ENCODE results near the gene TBP.
"Not testable (repeated sequence)": the region's sequence is repeated elsewhere in the genome, so short reads cannot be mapped to it uniquely, and the experiment has no call there.

The TBP gene

DNA sequence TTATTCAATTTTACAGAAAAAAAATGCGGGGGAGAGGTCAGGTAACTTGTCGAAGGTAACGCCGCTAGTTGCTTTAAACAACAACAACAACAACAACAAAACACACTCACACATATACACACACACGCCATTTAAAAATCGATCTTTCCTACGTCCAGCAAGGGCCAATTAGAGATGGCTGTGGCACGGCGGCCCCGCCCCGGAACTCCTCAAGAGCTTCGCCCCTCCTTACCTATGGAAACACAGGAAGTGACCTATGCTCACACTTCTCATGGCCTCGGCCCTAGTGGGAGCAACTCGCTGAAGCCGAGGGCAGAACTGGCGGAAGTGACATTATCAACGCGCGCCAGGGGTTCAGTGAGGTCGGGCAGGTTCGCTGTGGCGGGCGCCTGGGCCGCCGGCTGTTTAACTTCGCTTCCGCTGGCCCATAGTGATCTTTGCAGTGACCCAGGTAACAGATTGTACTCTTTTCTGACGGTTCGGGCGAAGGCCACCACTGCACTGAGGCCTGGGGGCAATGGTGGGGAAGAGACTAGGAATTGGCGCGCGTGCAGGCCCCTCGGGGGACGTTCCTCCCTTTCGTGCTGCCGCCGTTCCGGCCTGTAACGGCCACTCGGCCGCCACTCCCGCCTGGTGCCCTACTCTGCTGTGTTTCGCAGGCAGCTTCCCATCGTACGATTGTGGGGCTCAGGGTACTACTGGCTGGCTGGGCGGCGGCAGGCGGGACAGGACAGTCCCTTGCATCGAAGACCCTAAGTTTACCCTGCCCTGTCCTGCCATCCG is at the start of gene TBP:
TSS of gene TBP (plus strand) at position 357 of the 783 bp plus-strand sequence. CDS start 2,661 bp downstream, outside the sequence.
- peak; percentile 93 for DNase-seq

DNA sequence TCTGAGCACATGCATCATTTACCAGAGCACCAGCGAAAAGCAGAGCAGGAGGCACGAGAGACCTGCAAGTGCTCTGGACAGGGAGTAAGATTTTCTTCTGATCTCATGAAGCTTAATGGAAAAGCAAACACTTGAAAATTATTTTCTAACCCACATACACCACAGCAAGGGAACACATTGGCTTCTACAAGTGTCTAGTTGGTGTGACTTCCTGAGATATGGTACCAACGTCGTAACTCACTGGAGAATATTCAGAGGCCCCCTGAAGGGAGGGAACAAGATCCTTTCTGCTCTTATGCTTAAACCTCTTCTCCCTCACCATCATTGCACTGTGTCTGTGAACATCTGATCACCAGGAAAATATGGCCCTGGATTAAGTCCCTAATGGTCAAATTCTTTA is 49.7 kb upstream of the TBP start:
- DNase-seq = no peak

DNA sequence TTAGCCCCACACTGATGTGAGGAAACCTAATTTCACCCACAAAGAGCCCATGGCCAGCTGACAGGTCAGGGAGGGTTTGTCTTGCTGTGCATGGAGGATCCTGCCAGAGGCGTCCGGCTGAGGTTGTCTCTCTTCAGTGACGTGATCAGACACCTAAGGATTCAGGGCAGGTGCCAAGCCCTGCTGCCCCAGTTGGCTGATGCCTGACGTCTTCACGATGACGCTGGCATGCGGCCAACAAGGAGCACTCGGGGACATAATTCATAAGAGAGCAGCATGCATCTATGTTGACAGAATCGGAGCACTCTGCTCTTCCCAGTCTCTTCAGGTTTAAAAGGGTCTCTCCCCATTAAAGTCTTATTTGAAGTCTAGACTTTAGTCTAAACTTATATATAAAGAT is 48.9 kb upstream of the TBP start:
- no peak for DNase-seq

DNA sequence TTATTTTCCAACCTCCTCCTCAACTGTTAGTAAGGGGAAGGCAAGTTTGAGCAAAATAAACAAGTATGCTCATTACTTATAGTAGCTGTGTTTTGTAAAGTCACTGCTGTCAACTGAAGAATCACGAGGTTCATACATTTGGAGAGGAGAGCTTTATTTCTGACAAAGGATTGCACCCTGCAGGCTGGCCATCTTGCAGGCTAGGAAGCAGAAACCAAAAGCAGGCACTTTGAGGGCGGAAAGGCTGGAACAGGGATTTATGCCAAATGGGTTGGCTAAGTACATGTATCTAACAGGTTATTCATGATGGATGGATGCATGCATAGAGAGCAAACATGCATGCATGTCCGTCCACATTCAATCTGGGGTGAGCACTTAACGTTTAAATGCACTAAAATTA is 47.7 kb upstream of the TBP start:
- no peak for DNase-seq

DNA sequence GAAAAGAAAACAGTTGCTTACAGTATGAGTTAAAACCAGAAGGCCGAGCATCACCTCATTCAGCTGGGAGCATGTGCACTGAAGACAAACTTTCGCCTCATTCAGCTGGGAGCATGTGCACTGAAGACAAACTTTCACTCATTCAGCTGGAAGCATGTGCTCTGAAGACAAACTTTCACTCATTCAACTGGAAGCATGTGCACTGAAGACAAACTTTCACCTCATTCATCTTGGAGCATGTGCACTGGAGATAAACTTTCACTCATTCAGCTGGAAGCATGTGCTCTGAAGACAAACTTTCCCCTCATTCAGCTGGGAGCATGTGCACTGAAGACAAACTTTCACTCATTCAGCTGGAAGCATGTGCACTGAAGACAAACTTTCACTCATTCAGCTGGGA is 46.4 kb upstream of the TBP start:
- not testable (repeated sequence) for DNase-seq

DNA sequence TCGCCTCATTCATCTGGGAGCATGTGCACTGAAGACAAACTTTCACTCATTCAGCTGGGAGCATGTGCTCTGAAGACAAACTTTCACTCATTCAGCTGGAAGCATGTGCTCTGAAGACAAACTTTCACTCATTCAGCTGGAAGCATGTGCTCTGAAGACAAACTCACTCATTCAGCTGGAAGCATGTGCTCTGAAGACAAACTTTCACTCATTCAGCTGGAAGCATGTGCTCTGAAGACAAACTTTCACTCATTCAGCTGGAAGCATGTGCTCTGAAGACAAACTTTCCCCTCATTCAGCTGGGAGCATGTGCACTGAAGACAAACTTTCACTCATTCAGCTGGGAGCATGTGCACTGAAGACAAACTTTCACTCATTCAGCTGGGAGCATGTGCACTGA is 45.9 kb upstream of the TBP start:
- DNase-seq = not testable (repeated sequence)

DNA sequence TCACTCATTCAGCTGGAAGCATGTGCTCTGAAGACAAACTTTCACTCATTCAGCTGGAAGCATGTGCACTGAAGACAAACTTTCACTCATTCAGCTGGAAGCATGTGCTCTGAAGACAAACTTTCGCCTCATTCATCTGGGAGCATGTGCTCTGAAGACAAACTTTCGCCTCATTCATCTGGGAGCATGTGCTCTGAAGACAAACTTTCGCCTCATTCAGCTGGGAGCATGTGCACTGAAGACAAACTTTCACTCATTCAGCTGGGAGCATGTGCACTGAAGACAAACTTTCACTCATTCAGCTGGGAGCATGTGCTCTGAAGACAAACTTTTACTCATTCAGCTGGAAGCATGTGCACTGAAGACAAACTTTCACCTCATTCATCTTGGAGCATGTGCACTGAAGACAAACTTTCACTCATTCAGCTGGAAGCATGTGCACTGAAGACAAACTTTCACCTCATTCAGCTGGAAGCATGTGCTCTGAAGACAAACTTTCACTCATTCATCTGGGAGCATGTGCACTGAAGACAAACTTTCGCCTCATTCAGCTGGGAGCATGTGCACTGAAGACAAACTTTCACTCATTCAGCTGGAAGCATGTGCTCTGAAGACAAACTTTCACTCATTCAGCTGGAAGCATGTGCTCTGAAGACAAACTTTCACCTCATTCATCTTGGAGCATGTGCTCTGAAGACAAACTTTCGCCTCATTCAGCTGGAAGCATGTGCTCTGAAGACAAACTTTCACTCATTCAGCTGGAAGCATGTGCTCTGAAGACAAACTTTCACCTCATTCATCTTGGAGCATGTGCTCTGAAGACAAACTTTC is 45.1 kb upstream of the TBP start:
- not testable (repeated sequence) for DNase-seq

DNA sequence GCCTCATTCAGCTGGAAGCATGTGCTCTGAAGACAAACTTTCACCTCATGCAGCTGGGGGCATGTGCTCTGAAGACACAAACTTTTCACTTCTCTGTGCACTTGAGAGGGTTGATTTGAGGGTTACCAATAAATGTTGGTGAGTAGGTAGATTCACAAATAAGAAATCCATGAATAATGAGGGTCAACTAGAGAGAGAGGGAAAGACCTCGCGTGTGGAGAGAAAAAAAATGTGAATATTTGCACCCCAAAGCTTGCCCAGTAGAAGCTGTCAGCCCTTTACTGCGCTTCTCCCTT is 44.5 kb upstream of the TBP start:
- no peak for DNase-seq

DNA sequence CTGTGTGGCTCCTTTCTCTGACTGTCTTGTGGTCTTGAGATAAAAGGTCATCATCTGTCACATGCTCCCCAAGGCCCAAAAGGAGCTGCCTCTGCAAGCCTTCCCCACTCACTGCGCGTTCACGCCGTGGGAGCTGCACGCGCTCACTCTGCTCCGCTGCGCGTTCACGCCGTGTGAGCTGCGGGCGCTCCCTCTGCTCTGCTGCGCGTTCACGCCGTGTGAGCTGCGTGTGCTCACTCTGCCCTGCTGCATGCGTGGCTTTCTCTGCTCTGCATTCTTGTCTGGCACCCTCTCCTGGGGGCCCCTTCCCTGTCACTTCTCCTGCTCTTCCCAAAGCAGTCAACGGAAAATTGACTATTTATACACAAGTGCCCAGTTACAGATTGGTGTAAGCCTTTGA is 43.5 kb upstream of the TBP start:
- no peak for DNase-seq

DNA sequence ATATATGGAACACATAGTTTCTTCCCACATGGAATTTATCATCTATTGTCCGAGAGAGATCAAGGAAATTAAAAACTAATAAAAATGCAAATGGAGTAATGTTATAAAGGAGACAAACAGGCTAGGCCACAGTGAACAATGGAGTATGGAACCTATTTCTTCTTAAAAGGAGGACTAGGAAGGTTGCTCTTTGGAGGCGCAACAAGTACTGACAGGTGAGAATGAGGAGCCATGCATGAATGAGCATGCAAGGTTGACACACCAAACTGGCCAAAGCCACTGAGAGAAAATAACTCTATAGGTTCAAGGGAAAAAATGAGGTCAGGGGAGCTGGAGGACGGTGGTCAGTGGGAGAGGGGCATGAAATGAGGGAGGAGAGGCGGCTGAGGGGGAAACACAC is 41.9 kb upstream of the TBP start:
- DNase-seq = no peak

DNA sequence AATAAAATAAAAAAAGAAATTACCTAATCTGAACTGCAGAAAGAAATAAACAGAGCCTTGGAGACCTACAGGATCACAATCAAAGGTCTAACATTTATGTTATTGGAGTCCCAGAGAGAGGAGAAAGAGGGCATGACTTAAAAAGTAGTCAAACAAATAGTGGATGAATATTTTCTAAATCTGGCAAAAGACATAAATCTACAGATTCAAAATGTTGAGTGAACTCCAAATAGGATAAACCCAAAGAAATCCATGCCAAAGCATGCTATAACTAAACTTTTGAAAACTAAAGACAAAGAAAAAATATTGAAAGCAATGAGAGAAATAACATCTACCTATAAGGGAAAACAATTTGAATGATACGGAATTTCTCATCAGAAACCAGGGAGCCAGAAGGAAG is 39.3 kb upstream of the TBP start:
- DNase-seq = no peak

DNA sequence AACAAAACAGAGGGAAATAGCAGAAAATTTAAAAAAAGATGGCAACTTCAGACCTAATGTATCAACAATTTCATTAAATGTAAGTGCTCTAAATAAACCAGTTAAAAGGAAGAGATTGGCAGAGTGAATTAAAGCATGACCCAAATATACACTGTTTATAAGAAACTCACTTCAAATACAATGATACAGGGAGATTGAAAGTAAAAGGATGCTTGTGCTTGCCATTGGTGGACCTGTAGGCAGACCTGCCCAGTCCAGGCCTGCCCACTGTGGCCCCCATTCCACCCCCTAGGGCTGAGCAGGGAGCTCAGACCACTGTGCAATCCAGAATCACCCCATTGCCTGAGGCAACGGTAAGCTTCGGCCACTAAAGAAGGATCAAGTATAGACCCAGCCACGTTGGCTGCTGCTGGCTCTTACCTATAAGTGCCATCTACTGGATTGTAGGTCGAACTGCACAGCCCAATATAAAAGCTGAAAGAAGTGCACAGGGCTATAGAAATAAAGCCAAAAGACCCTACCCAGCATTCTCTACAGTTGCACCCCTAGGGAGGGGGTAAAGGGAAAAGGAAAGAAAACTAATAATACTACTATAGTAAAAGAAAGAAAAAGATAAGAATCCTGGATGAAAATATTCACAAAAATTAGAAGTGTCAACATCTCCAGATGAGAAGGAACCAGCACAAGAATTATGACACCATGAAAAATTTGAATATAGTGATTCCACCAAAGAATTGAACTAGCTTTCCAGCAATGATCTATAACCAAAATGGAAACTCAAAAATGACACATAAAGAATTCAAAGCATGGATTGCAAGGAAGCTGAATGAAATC is 37.2 kb upstream of the TBP start:
- peak; percentile 66 for DNase-seq

DNA sequence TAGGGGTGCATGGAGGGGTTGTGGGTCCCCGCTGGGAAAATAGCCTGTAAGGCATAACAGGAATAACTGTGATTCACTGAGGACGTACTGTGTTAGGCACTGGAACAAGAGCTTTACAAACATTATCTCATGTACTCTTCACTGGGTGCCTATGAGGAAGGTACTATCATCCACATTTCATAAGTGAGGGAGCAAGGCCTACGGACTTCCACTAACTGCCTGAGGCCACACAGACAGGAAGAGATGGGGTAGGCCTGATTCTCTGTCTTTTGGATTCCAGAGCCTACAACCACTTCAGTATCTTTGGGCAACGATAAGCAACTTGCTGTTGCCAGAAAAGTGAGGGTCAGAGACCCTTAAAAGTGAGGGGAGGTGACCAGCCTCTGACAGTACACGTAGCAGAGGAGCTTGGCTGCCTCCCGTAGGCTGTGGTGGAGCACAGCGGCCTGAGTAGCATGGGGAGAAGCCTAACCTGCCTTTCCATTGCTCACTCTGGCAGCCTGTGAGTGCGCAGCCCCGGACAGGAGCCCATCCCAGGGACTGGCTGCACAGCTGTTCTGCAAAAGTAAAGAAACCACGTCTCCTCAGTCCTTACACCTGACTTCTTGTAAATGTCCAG is 31.5 kb upstream of the TBP start:
- DNase-seq = peak; percentile 22

DNA sequence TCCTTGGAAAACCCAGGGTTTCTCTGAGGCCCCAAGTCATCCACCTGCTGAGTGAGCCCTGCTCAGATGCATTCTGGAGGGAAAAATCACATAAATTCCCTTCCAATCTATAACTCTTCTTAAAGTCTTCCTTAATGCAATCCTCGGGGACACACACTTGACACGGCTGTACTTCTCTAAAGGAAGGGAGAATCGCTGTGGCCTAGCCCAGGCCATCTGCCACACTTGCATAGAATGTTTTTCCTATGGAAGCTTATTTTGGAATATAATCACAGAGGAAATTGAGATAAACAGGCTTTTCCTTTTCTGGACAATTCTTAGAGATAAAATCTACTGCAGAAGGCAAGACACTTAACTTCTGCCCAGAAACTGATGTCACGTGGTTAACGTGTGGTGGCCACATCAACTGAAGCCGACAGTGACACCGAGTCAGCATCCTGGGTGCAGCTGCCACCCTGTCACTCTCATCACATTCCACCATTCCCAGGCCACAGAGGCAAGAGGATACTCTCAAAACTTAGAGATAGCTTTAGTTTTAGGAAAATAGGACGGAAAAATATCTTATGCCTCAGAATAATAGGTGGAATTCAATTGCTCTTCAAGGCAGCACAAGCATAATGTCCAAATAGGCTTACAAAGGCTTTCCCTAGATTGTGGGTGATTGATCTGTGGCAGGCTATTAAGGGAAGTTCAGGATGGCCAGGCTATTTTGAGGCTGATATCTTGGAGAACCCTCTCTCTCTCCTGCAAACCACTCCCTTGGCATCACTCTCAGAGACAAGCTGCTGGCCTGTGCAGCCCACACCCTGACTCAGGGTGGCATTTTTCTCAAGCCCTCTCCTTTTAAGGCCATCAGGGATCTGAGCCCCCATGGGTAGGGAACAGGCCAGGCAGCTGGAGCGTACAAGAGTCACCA is 30.7 kb upstream of the TBP start:
- DNase-seq = no peak

DNA sequence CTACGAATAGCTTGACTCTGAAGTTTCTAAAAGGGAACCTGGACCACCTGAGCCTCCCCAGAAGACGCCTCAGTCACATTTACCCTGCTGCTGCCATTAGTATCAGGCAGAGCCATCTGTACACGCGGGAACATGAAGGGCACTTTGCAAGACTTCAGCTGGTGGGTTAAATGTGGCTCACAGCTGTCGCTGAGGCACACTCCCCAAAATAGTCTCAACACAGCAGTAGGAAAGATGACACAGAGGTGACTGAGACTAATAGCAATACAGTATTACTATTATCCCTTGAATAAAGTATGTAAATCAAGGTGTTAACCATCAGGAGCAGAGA is 30.0 kb upstream of the TBP start:
- no peak for DNase-seq

DNA sequence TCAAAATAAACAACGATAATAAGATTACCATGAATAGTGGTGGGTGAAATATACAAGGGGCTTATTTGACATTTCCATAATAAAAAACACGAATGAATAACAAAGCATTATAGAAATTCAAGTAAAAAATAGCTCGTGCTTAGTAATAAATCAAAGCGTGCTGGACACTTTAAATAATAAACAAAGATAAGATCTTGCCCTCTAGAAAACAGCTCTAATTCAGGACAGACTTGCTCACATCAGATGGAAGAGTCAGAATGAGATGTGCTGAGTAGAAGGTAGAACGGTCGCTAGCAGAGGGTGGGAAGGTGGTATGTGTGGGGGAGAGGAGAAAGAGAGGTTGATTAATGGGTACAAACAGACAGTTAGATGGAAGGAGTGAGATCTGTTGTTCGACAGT is 28.4 kb upstream of the TBP start:
- no peak for DNase-seq

DNA sequence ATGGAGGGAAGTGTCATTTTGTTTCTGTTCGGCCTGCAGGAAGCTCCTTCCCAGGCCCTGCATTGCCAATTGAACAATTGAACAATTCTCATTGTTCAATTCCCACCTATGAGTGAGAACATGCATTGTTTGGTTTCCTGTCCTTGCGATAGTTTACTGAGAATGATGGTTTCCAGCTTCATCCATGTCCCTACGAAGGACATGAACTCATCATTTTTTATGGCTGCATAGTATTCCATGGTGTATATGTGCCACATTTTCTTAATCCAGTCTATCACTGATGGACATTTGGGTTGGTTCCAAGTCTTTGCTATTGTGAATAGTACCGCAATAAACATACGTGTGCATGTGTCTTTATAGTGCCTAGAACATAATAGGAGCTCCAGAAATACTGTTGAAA is 26.2 kb upstream of the TBP start:
- DNase-seq = not testable (repeated sequence)

DNA sequence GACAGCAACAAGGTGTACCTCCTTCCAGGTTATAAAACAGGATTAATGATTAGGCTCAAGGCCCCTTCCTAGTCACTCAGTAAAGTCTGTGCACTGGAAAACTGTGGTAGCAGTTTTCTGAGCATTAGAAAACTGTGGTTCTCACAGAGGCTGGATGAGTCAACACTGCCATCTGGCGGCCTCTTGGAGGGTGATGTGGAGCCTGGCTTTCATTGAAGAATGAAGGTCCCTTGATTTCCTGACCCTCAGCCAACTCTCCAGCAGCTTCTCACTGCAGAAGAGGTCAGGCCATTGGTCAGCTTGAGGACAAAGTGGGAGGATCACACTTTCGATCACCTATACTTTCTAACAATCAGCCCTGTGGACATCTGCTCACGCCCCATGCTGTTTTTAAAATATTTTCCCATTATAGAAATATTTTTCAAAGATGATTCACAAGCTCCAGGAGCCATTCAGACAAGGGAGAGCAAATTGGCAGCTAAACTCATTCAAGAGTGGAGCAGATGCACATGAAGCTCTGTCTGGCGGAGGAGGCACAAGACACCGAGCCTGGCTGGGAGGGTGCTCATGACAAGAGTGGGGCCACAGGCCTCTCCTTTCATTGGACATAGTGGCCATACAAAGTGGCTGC is 24.2 kb upstream of the TBP start:
- peak; percentile 56 for DNase-seq

DNA sequence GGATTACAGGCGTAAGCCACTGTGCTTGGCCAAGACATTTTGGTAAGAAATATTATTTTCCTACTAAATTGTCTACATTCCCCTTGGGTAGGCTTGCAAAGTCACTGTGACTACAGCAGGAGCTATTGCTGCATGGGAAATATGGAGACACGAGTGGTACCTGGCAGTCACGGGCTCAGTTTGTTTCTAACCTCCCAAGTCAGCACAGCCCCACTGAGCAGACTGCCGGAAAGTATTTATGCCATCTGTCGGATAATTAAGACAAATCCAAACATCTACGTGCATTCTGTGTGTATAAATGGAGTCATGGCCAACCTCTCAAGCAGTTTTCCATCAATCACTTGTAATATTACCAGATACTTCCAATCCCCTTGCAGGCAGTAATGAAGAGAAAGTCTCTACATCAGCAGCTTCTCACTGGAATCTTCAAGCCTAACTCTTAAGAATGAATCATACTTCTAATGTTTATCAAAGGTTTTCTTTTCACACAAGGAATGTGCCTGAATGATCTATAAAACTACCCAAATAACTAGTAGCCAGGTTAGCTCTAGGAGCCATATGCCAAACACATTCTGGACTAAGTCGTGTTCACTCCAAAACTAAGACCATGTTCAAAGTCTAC is 21.2 kb upstream of the TBP start:
- no peak for DNase-seq

DNA sequence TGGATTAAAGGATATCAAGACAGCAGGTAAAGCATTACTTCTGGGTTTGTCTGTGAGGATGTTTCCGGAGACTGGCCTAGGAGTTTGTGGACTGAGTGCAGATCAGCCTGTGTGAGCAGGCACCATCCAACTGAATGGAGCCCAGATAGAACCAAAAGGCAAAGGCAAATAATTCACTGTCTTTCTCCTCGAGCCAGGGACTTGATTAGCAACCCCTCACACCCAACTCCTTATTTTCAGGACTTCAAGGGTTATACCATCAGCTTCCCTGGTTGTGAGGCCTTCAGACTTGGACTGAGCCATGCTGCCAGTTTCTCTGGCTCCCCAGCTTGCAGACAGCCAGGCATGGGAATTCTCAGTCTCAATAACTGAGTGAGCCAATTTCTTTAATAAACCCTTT is 20.4 kb upstream of the TBP start:
- no peak for DNase-seq

DNA sequence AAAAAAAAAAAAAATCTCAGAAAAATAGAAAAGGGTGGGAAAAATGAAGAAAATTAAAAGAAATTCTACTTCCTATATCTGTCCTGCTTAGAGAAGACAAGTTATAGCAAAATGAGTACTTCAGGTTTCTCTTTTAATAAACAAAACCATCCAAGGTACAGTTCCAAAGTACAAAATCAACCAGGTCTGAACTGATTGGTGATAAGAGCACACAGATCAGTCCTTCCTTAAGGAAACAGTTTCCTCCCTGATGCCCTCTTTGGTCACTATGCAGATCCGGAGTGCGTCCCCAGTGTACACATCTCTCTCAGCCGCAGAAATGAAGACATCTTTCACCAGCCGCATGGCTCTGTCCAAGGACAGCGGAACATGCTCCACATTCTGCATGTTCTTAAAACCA is 19.2 kb upstream of the TBP start:
- DNase-seq = no peak

Data from NCI-H748 treated with DMSO at 0.1 percent for 48 hours (cell line).